DMS114 treated with DMSO at 0.1 percent for 48 hours (cell line): ENCODE results near the gene RAB3GAP1.

Experiments
- DNase-seq: peaks from one replicate; lab custom pipeline; 2025; ENCODE audit not compliant: unreplicated experiment; lab: John Stamatoyannopoulos, UW

Gene RAB3GAP1

DNA sequence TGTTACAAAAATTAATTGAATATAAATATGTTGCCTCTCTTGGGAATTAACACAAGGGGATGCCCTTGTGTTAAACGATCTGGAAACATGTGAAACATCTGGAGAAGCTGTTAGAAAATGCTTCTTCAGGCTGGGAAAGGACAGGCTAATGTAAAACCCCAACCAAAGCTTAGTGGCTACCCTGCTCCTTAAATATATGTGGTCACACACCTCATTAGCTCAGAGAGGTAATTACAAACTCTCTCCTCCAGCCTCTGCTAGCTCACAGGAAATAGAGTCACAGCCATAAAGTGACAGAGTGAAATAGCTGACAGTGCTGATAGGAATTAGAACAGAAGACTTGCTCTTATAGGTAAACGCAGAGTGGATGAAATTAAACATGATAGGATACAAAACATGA is 155.9 kb downstream of the RAB3GAP1 start:
- no peak for DNase-seq

DNA sequence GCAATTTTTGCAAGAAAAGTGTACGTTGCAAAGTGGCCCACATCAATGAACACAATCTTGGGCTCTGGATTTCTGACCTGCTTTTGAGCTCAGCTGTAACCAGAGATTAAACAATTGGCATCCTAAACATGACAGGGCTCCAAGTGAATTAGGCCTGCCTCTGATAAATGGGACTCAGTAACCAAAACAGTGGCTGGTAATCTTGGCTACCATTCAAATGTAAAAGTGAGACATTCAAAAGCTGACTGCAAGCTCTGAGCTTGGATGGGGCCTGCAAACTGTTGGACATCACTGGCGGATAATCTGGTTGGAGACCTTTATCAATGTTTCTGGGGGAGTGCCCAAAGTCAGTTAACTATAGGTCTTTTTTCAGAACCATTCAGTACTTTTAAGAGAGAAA is 160.7 kb downstream of the RAB3GAP1 start:
- DNase-seq, result no peak

DNA sequence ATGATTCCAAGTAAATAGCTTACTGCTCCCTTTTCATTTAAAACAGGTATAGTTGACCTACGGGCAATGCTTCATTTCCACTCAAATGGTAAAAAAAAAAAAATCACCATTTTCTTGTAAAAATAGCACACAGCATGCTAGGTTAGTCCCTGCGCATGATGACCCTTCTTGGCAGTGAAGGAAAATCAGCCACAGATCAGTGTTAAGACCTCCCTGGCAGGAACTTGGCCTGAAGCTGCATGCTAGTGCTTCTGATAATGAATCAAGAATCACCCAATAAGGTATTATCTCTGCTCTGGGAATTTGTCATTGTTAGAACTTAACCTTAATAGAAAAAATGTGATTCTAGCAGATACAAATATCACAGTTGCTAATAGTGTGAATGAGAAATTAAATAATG is 166.3 kb downstream of the RAB3GAP1 start:
- DNase-seq, result no peak

DNA sequence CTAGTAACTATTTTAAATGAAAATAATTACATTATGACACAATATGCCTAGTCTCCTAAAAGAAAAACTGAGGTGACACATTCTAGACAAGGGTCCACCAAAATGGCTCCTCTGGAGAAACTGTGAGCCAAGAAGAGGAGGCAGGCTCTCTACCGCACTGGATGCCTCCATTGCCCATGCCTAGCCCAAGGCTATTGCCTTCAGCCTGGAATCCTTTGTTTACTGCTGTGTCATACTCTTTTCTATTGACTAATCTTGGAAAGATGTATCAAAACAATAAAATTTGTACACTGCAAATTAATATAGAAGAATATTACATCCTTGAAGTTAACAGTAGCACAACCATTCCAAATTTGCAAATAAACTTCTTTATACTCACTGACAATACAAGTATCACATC is 167.1 kb downstream of the RAB3GAP1 start:
- no peak for DNase-seq
